GM12891 (cell line): ENCODE measurements around the gene PTPRJ.

Source experiments
- POLR2A ChIP-seq: IDR thresholded peaks from 2 replicates; pipeline ENCODE4 v1.6.1; 2011; ENCODE audit warnings: low read depth, low read length, control low read depth
- POLR2AphosphoS5 ChIP-seq: IDR thresholded peaks from 2 replicates; pipeline ENCODE4 v1.6.1; 2011; ENCODE audit warnings: low read depth, low read length, control low read depth

GRCh38 chr11:48193876-48194275 lies 213.5 kb downstream of the PTPRJ start:
- TF ChIP-seq POLR2AphosphoS5, result no peak
- TF ChIP-seq POLR2A, result no peak
